HG03175 (cell line): ENCODE results near the gene PMEPA1.

Experiments
- ATAC-seq: cut with Tn5 transposase; IDR thresholded peaks from one replicate; pipeline ENCODE4 v1.9.1; 2021; ENCODE audit warnings: mild to moderate bottlenecking, moderate library complexity; ENCODE audit not compliant: unreplicated experiment

PMEPA1 gene

GRCh38 chr20:57680131-57680716 is 29.6 kb downstream of the PMEPA1 start:
- ATAC-seq: peak; percentile 68

- ATAC-seq: no peak
These were observed 30.7 kb downstream of the PMEPA1 start for GRCh38 chr20:57679113-57679512.

GRCh38 chr20:57678340-57678739 is 31.5 kb downstream of the PMEPA1 start:
- ATAC-seq: no peak

GRCh38 chr20:57677584-57677982 is 32.2 kb downstream of the PMEPA1 start:
- ATAC-seq: no peak

GRCh38 chr20:57676589-57677583 is 32.9 kb downstream of the PMEPA1 start:
- ATAC-seq: no peak

GRCh38 chr20:57675773-57676172 is 34.0 kb downstream of the PMEPA1 start:
- no peak for ATAC-seq

GRCh38 chr20:57672953-57673575 is 36.8 kb downstream of the PMEPA1 start:
- no peak for ATAC-seq

GRCh38 chr20:57672164-57672563 is 37.7 kb downstream of the PMEPA1 start:
- ATAC-seq: no peak

GRCh38 chr20:57671662-57672061 is 38.2 kb downstream of the PMEPA1 start:
- ATAC-seq: no peak

- ATAC-seq: no peak
These were observed 38.8 kb downstream of the PMEPA1 start for GRCh38 chr20:57671072-57671391.

- no peak for ATAC-seq
These were observed 39.3 kb downstream of the PMEPA1 start for GRCh38 chr20:57670288-57671071.

GRCh38 chr20:57669632-57670031 is 40.2 kb downstream of the PMEPA1 start:
- ATAC-seq: no peak

GRCh38 chr20:57667924-57668782 is 41.7 kb downstream of the PMEPA1 start:
- no peak for ATAC-seq

GRCh38 chr20:57667388-57667787 is 42.4 kb downstream of the PMEPA1 start:
- no peak for ATAC-seq

GRCh38 chr20:57666834-57667157 is 43.0 kb downstream of the PMEPA1 start:
- no peak for ATAC-seq

GRCh38 chr20:57666106-57666833 is 43.5 kb downstream of the PMEPA1 start:
- ATAC-seq: no peak

GRCh38 chr20:57665589-57665971 is 44.2 kb downstream of the PMEPA1 start:
- ATAC-seq: no peak

- no peak for ATAC-seq
These were observed 44.8 kb downstream of the PMEPA1 start for GRCh38 chr20:57664924-57665588.

- no peak for ATAC-seq
These were observed 45.3 kb downstream of the PMEPA1 start for GRCh38 chr20:57664476-57664875.
